GM13977 (cell line): ENCODE data around the gene TBL1XR1.

Experiments
- DNase-seq: peaks from one replicate; pipeline ENCODE4 v3.0.0; 2012; ENCODE audit warnings: low spot score
- in situ Hi-C: fragments of 300-500 bp; cut with MboI; formaldehyde crosslinking; loops from one replicate; pipeline ENCODE4 v1.12.0; 2022; ENCODE audit warnings: low sequenced_read_pairs, low pct_unique_long_range_greater_than_20kb, mixed read lengths, inconsistent platforms; ENCODE audit not compliant: unreplicated experiment
- TF ChIP-seq, protein P1 (sequence below): IDR thresholded peaks from 2 replicates; pipeline ENCODE4 v1.5.1; 2012; ENCODE audit warnings: mild to moderate bottlenecking, control low read depth; ENCODE audit not compliant: insufficient read depth; ENCODE audit errors: extremely low read depth, missing control alignments

TBL1XR1 gene

GRCh38 chr3:177041021-177041729 lies 156.1 kb downstream of the TBL1XR1 start:
- in situ Hi-C loops, result loop anchor here (25.0 kb wide), 1 partner anchor 746 kb away; no protein-coding TSS in a partner anchor
- DNase-seq, result no peak

DNA sequence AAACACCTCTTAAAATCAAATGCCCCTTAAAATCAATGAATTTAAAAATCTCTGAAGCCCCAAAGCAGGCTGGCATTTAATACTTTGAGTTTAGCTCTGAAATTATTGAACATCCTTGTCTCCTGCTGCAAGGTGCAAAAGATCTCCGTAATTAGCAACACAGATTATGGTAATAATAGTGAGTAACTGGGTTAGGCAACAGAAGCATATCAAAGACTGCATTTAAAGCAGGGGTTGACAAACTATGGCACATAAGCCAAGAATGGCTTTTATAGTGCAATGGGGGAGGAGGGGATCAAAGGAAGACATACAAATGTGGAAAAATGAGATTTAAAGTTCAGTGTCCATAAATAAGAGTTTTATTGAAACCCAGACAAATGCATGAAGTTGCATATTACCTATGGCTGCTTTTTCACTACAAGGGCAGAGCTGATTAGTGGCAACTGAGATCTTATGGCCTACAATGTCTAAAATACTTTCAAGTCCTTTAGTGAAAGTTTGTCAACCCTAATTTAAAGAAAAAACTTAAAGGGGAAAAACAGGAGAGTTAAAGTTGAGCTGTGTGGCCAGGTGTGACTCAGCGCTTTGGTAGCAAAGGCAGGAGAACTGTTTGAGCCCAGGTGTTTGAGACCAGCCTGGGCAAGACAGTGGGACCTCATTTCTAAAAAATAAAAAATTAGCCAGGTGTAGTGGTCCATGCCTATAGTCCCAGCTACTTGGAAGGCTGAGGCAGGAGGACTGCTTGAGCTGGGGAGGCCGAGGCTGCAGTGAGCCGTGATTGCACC lies 157.6 kb downstream of the TBL1XR1 start:
- in situ Hi-C loops, result loop anchor here (25.0 kb wide), 1 partner anchor 748 kb away; no protein-coding TSS in a partner anchor
- TF ChIP-seq, protein P1, sequence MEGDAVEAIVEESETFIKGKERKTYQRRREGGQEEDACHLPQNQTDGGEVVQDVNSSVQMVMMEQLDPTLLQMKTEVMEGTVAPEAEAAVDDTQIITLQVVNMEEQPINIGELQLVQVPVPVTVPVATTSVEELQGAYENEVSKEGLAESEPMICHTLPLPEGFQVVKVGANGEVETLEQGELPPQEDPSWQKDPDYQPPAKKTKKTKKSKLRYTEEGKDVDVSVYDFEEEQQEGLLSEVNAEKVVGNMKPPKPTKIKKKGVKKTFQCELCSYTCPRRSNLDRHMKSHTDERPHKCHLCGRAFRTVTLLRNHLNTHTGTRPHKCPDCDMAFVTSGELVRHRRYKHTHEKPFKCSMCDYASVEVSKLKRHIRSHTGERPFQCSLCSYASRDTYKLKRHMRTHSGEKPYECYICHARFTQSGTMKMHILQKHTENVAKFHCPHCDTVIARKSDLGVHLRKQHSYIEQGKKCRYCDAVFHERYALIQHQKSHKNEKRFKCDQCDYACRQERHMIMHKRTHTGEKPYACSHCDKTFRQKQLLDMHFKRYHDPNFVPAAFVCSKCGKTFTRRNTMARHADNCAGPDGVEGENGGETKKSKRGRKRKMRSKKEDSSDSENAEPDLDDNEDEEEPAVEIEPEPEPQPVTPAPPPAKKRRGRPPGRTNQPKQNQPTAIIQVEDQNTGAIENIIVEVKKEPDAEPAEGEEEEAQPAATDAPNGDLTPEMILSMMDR, result no peak
- no peak for DNase-seq

More at GRCh38 chr3:177041021-177041729, 156.1 kb downstream of the TBL1XR1 start:
- TF ChIP-seq, protein P1, result no peak

DNA sequence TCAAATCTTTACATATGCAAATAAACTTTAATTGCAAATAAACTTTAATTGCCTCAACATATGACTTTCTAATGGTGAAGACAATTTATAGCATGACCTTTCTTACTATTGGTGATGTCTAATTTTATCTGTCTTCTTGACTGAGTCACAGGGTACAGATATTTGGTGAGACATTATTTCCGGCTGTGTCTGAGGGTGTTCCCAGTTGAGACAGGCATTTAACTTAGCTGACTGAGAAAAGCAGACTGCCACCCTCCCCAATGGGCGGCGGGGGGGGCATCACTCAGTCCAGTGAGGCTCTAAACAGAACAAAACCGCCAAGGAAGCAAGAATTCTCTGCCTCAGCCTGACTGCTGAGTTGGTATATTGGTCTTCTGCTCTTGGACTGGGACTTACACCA lies 160.0 kb downstream of the TBL1XR1 start:
- in situ Hi-C loops, result loop anchor here (25.0 kb wide), 1 partner anchor 750 kb away; no protein-coding TSS in a partner anchor
- DNase-seq, result no peak
- TF ChIP-seq, protein P1, result no peak

- in situ Hi-C loops, result loop anchor here (25.0 kb wide), 1 partner anchor 752 kb away; no protein-coding TSS in a partner anchor
- DNase-seq, result no peak
- TF ChIP-seq, protein P1, result no peak
Observed at GRCh38 chr3:177035676-177036075, 161.6 kb downstream of the TBL1XR1 start.

DNA sequence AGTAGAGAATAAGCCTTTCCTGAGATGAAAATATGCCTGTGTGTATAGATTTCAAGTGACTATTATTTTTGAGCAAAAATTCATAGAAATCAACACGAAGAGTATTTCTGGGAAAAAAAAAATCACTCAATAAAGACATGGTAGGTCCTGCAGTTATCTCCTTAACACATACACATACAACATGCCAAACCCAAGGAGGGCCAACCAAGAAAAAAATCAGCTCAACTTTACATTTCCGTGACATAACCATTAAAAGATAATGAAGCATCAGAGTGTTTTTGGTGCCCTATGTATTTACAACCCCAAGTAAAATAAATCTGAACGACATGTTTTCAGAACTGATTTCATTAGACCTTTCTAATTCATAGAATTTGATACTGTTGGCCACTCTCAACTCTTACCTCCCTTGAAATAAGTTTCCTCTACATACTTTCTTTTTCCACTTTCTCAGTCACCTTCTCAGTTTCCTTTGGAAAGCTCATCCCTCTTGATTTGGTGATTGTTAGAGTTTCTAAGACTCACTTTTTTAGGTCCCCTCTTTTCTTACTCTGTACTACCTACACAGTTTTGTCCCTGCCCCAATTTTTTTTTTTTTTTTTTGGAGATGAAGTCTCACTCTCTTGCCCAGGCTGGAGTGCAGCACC lies 162.3 kb downstream of the TBL1XR1 start:
- TF ChIP-seq, protein P1, result no peak
- no peak for DNase-seq
- in situ Hi-C loops, result loop anchor here (25.0 kb wide), 1 partner anchor 752 kb away; no protein-coding TSS in a partner anchor

DNA sequence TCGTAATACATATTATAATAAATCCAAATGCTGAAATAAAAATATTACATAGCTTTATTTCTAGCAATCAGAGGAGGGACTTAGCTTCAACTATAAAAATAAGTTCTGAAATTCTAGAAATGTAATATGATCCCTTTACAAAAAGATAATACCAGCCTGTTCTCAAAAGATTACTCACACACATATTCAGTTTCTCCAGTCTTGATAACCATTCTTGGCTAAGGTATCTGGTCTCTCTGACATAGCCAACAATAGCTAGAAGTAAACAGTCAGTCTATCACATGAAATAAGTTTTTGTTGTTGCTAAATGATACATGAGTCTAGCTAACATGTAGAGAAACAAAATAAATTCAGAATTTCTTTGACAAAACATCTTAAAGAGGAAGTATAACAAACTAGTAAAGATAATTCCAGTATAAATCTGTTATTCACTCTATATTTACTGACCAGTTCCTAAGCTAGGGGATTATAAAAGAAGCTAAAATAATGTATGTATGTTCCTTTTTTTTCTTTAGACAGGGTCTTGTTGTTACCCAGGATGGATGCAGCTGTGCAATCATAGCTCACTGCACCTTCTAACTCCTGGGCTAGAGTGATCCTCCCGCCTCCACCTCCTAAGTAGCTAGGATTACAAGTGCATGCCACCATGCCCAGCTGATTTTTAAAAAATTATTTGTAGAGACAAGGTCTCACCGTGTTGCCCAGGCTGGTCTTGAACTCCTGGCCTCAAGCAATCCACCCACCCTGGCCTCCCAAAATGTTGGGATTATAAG lies 170.6 kb downstream of the TBL1XR1 start:
- TF ChIP-seq, protein P1, result no peak
- no peak for DNase-seq
- in situ Hi-C loops, result loop anchor here (25.0 kb wide), 1 partner anchor 761 kb away; no protein-coding TSS in a partner anchor
